ENCODE results near the gene TRIM28. TPM values are rescaled to one million over a fixed set of nuclear protein-coding genes. Genes with fewer than 3 reads are reported as not detected.
A peak's percentile ranks its signal among the peaks of the same experiment; 100 is the strongest.

Gene TRIM28
- total and polyA plus RNA-seq, 9 of the 15 experiments (the other 6 are each of a cell fraction or from before 2014, with no cell fraction given) = 12.1 to 797 (median 490) TPM

GRCh38 chr19:58559275-58560006 is 15.6 kb downstream of the TRIM28 start (continued):
- TF ChIP-seq ZNF197 (CRISPR knock-in tag; IDR thresholded peaks at IDR 0.05; ENCODE audit: low read depth) (0 out of 2 replicates have a peak, but pooled peaks have one; percentile 55), ZBTB5 (IDR thresholded peaks at IDR 0.05) (no peak), KHSRP (IDR thresholded peaks at IDR 0.05) (no peak), ZNF174 (CRISPR knock-in tag; IDR thresholded peaks at IDR 0.05) (no peak), CBFB (CRISPR knock-in tag; IDR thresholded peaks at IDR 0.05) (no peak), SMARCC2 (IDR thresholded peaks at IDR 0.05; ENCODE audit: low read depth) (no peak), CBX1 (IDR thresholded peaks at IDR 0.05; ENCODE audit: low read depth) (0 out of 2 replicates have a peak, but pooled peaks have one; percentile 40), ZHX1 (conservative IDR thresholded peaks at IDR 0.05; ENCODE audit: low read length) (0 out of 2 replicates have a peak, but pooled peaks have one; percentile 12), NCOA1 (IDR thresholded peaks at IDR 0.05; ENCODE audit: low read depth) (peak; percentile 74), ZNF583 (CRISPR knock-in tag; IDR thresholded peaks at IDR 0.05) (no peak), POLR2H (tag; IDR thresholded peaks at IDR 0.05; ENCODE audit: low read depth) (peak; percentile 91), ETV6 (IDR thresholded peaks at IDR 0.05; ENCODE audit: borderline replicate concordance in 1 of 2, low read depth in 2 of 2, low read length in 1 of 2) (peak in 1 of 2 experiments; percentile 48; a peak in 1 of 4 replicates), ETV6 (CRISPR knock-in tag; IDR thresholded peaks at IDR 0.05; ENCODE audit: borderline replicate concordance) (no peak), PKNOX1 (IDR thresholded peaks at IDR 0.05) (peak; percentile 67), NCOA2 (IDR thresholded peaks at IDR 0.05; ENCODE audit: partially characterized antibody in 2 of 2) (no peak), NFE2L1 (tag; IDR thresholded peaks at IDR 0.05; ENCODE audit: borderline replicate concordance, low read depth) (no peak), CBFA2T2 (conservative IDR thresholded peaks at IDR 0.05) (no peak)

Data from K562 (cell line).